Stimulated activated CD8-positive, alpha-beta memory T cell treated with anti-CD3 and anti-CD28 coated beads, Interleukin-12 subunit alpha, Interleukin-12 subunit beta, amount 100 ng/mL, for 1 hour (primary cell): ENCODE data around the gene PTTG1IP.

Experiments
- DNase-seq: peaks from one replicate; pipeline ENCODE4 v3.0.0-alpha.2; 2020; ENCODE audit warnings: low read depth

The PTTG1IP gene

DNA sequence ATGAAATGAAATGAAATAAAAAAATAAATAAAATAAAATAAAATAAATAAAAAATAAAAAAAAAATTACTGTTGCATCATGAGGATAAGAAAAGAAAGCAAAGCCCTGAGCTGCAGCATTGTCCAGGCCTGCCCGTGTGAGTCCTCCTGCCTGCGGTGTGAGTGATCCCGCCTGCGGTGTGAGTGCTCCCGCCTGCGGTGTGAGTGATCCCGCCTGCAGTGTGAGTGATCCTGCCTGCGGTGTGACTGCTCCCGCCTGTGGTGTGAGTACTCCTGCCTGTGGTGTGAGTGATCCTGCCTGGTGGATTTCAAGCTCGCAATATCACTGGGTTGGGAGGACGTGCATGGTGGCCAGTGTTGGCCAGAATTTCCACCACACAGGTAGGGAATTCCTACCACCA lies 22.4 kb upstream of the PTTG1IP start:
- DNase-seq: no peak

DNA sequence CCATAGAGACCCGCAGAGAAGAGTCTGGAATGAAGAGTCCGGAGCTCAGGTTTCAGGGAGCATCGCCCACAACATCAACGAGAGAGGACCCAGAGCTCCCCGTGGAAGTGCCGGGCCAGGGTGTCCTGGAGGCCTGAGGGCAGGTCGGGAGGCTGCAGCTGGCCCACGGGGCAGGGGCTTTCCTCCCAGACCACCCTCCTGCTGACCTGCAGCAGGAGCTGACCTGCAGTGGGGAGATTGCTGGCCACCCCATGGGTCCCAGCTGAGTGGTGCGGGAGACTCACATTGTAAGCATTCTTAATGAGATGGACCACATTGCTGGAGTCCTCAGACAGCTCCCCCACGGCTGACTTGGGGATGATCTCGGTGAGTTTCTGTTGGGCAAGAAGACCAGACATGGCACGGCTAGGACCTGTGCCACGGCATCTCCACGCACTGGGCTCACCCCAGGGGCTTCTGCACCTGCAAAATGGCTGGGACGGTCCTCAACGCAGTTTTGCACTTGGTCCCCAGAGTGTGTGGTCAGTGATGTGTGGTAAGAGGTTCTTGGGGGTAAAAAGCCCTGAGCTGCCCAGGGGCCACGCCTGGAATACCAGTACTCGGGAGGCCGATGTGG lies 21.3 kb upstream of the PTTG1IP start:
- DNase-seq: no peak

DNA sequence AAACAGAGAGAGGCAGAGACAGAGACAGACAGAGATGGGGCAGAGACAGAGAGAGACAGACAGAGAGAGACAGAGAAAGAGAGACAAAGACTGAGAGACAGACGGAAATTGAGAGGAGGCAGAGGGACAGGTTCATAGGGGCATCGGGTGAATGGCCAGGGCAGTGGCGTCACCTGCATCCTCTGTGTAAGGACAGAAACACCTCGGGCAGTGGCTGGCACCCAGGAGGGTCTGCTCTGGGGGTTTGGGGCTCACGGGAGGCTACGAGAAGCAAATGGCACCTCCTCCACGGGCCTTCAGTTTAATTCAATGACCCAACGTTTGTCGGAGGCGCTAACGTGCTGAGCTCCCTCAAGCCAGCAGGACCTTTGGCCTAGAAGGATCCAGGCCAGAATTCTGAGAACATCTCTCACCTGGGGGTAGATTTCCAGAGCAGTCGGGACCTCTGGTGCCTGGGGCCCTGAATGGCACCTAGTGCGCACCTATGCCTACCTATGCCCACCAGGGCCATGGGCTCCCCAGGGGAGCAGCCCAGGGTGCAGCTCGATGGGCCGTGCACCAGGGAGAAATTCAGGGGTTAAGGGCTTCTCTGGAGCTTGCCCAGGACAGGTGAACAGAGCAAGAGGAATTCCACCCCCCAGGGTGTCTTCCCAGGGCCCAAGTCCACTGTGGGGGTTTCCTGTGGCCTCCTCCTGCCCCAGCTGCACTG lies 20.6 kb upstream of the PTTG1IP start:
- DNase-seq: no peak

DNA sequence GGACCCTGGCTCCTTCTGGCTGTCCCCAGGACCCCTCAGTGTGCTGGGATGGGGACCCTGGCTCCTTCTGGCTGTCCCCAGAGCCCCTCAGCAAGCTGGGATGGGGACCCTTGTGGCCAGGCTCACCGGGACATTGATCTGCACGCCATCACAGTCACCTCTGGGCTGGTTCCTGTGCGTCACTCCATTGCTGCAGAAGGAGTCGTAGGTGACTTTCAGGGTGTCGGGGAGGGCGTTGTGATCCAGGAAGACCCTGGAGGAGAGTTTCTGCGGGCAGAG lies 19.7 kb upstream of the PTTG1IP start:
- DNase-seq: no peak

DNA sequence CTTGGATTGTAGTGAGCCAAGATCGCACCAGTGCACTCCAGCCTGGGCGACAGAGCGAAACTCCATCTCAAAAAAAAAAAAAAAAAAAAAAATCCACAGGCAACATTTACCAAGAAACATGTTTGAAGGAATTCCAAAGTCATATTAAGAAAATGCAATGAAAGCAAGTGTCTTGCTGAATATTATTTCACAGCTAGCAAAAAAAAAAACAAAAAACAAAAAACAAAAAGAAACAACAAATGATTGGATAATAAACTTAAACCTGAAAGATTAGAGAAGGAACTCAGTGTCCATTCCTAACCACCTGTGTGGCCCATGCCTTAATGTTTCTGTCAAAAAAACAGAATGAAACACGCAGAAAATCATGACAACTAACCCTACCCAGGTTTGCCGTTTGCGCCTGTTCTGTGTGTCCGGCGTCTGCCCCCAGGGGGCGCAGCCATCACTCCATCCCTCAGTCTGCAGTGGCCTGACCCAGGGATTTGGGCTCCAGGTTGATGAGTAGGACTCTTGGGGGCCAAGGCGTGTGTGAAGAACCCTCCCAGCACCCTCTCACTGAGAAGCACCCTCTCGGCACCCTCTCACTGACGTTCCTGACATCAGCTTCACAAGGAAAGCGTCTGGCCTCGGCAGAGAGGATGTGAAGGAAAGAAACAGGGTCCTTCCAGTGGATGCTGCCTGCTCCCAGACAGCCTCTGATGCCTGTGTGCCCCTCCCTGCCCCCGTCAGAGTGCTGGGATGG lies 19.2 kb upstream of the PTTG1IP start:
- peak; percentile 68 for DNase-seq

DNA sequence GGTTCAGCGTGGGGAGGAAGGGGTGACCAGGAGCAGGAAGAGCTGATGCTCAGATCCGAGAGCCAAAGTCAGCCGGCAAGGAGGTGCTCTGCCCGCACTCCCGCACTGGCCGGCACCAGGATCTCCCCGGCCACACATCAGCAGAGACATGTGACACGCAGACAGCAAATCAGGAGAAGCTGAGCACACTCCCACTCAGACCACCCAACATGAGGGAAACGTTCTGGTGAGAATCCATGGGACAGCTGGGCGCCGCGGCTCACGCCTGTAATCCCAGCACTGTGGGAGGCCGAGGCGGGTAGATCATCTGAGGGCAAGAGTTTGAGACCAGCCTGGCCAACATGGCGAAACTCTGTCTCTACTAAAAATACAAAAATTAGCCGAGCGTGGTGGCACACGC lies 18.6 kb upstream of the PTTG1IP start:
- no peak for DNase-seq

DNA sequence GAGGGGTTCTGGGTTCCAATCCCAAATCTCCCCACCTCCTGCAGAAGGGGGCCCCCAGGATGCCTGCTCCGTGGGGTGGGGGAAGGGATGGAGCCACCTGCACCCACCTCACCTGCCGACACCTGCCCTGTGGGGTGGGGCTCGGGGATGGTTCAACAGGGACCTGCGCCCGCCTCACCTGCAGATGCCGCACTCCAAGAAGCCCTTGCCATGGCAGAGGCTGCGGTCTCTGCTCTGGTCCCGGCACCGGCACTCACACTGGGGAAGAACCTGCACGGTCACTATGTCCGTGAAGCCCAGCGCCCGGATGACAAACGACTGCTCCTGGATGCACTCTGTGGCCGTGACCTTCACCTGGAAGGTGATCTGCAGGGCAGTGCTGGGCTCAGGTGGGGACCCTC lies 18.1 kb upstream of the PTTG1IP start:
- no peak for DNase-seq

DNA sequence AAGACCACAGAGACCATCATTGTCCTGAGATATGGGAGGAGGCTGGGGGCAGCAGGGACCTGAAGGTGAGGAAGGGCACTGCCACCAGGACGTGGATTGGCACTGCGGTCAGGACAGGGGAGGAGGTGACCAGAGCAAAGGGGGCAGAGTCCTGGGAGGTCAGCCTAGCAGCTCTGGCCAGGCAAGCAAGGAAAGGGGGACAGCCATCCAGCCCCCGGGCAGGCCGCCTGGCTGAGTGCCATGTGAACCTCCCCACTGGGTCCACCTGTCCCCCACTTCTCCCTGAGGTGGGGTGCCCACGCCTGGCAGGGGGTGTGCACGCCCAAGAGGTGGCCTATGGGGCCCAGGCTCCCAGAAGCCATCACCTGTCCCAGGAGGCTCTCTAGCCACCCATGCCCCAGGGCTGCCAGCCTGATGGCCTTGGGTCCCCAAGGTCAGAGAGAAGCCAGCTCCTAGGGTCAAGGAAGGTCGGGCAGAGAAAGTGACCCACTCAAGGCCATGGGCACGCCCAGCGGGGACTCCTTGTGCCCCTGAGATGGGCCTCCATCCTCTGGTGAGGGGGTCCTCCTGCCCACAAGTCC lies 17.6 kb upstream of the PTTG1IP start:
- no peak for DNase-seq

DNA sequence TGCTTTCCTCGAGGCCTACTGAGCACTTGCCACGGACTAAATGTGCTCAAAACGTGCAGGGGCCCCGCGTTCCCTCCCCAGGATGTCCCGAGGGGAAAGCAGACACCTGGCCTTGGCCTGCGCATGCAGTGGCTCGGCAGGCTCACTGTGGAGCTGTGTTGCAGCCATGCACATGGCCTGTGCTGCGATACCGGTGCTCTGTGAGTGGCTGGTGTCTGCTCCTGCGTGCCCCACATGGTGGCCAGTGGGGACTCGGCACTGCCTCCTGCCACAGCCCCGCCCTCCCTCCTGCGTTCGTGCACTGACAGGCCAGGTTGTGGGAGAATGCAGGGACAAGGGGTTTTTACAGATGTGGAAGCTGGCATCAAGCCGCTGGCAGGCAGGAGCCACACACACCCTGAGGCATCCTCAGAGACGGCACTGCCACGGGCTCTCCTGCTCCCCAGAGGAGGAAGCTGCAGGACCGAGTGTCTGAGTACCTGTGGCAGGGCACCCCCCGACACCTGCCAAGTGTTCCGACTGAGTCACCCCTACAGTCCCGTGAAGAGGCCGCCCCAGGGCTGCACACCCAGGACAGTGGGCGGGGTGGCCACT lies 16.9 kb upstream of the PTTG1IP start:
- no peak for DNase-seq

DNA sequence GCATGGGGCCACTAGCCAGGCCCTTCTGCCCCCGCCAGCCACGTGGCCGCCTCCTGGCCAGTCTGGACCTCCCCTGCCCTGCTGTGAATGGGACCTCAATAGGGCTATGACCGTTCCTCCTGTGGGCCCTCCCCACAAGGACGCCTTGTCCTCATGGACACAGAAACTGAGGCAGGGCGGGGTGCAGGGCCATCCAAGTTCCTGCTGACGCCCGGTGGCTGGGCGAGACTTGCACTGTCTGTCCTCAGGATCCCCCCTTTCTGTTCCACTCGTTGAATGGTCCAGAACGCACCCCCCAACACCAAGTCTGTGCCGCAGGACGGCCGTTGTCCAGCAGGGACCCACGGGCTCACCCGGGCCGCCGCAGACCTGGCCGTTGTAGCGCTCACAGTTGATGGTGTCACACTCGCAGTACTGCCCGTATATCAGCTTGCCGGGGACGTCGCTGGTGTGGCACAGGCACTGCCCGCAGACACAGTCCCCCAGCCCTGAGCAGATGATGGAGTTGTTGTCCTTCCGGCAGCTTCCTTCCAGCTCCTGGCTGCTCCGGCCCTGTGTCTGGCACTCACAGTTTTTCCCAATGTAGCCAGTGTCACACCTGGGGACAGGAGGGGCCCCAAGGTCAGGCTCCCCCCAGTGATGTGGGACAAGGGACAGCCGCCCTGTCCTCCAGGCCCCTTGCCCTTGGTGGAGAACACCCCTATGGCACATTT lies 16.3 kb upstream of the PTTG1IP start:
- no peak for DNase-seq

DNA sequence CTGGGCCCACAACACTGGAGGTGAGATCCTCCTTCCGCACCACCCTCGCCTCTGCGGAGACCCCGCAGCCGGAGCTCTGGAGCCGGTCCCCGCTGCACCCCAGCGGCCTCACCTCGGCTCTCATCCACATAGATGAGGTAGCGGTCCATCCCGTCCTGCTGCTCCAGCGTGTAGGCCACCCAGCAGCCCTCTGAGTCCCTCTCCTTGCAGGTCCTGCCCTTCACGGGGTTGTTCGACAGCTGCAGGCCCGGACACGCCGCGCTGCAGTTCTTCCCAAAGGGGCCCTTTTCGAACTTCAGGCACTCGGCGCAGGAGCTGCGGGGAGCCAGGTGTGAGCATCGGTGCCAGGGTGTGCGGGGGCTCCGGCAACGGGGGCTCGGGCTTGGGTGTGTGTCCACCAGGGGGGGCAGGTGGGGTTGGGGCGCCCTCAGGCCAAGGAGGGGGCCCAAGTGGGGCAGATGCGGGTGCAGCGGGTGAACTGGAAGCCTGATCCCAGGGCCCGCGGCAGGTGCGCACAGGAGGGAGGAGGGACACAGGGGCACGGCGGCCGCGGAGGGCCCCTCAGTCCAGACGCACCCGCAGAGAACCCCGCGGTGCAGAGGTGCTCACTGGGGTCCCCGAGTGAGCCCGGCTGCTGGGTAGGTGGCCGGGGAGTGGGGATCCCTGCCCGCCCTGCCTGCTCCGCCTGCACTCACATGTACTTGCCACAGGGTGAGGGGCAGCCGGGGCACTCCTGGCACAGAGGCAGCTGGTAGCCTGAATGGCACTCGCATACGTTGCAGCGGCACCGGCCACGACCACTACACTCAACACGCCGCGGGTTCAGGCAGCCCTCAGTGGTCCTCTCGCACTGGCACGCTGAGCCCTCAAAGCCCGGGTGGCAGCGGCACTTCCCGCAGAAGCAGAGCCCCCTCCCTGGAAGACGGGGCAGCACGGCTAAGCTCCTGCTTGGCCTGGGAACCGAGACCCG lies 15.4 kb upstream of the PTTG1IP start:
- DNase-seq: no peak

DNA sequence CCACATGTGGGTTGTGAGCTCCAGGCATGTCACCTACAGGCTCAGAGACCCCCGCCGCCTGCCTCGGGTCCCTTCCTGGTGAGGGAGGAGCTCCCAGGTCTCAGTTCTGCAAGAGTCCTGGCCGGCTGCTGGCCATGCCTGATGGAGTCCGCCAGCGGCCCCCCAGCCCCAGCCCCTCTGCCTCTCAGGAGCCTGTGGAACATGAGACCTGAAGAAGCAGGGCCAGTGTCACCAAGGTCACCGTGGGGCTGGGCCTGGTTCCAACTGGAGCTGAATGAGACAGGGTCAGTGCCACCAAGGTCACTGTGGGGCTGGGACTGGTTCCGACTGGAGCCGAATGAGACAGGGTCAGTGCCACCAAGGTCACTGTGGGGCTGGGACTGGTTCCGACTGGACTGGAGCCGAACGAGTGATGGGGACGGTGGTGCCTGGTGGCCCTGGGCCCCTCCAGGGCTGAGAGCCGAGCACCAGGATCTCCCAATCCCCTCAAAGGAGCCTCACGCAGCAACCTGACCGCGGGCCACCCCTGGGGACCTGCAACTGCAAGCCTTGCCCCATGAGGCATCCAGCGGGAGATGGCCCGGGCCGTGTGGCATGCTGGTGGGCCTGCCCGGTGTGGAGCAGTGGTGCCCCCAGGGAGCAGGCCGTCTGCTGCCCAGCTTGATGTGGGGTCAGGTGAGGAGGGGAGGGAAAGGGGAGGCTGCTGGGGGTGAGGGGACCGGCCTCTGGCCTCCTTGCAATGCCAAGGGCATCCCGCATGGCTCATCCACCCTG lies 14.5 kb upstream of the PTTG1IP start:
- no peak for DNase-seq

DNA sequence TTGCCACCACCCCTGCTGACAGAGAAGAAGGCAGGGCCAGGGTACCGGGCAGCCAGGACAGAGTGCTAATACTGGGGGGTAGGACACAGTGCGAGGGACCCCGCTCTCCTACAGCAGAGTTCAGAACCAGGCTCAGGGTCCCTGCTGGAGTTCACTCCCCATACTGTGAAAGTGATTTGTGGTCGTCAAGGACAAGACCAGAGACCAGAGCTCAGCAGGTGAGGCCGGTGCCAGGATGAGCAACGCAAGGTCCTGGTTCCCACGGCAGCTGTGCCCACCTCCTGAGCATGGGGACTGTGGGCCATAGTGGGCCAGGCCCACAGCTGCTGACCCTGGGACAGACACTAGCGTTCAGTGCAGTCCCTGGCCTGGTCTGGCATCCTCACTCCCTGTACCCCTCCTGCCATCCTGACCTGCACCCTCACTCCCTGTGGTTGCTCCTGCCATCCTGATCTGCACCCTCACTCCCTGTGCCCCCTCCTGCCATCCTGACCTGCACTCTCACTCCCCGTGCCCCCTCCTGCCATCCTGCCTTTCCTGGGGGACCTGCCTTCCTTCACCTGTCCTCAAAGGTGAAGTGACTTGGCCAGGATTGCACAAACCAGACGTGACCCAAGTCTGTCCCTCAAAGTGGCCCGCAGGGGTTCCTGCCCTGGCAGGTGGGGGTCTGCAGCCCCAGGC lies 13.8 kb upstream of the PTTG1IP start:
- no peak for DNase-seq

DNA sequence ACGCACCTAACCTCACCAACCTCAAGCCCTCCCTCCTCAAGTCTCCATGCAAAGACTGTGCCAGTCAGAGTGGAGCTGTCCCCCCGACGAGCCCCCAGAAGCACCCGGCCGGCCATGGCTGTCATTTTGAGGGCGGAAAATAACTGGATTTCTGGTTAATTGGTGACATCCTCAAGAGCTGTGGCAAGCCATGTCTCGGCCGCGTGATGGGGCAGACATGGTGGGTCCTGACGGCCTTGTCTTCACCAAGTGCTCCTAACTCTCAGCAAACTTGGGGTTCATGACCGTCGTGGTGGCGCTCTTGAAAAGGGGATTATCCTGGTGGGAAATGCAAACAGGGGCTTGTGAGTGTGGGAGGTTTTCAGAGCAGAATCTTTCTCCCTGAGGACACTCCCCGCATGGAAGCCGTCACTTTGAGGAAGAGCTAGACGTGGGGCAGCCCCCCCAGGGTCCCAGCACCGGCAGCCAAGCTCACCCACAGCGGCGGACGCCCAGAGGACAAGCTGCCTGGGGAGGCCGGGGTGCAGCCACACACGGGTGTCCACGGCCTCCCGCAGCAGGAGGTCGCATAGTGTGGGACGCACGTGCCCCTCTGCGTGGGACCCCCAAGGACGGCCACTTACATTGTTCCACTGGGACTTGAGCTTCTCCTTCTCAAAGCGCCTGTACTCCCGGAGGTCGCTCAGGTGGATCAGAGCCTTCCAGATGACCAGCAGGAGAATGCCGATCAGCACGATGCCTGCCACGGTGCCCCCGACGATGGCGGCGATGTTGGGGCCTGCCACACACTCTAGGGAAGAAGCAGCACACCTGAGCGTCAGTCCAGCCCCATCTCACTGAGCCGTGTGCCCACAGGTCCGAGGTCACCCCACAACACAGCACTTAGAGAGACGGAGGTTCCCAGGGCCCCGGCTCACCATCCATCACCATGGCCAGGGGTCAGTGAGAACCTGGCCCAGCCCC lies 12.9 kb upstream of the PTTG1IP start:
- no peak for DNase-seq

DNA sequence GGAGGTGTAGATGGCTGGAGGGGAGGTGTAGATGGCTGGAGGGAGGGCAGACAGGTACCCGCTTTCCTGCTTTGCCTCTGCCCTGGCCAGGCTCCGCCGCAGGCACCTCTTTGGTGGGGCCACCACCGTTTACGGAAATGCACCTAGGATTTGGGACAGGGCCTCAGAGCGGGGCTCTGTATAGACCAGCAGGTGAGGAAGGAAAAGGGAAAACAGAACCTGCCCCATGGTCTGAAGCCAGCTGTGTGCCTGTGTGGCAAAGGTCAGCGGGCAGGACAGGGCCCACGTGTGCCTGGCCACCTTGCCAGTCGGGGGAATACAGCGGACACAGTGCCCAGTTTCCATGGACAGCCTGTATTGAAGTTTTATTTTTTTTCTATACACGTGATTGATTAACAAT lies 12.1 kb upstream of the PTTG1IP start:
- no peak for DNase-seq

DNA sequence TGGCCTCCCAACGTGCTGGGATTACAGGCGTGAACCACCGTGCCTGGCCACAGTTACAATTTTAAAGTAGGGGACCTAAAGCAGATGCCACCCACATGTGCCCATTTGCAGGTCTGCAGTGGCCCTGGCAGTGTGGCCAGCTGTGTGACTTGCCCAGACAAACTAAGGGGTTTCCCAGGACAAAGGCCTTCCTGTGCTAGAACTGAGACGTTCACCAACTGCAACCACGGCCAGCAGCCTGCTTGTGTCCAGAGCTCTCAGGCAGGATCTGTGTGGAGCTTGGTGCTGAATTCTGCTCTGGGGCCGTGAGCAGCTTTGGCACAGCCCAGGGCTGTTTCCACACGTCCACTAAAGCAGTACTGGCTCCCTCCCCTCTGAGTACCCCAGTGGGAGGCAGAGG lies 10.6 kb upstream of the PTTG1IP start:
- no peak for DNase-seq

DNA sequence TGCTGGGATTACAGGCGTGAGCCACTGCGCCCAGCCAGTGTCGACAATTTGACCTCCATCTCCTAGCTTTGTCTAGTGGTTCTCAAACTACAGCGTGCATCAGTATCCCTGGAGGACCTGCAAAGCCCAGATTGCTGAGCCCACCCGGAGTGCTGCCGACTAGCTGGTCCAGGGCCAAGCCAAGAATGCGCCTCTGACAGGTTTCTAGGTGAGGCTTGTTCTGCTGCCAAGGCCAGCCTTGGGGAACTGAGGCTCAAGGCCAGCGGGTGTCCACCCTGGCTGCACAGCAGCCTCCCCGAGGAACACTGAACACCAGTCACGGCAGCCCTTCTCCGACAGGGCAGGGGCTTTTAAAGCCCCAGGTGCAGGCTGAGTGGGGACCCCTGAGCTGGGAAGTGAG lies 9.8 kb upstream of the PTTG1IP start:
- no peak for DNase-seq

DNA sequence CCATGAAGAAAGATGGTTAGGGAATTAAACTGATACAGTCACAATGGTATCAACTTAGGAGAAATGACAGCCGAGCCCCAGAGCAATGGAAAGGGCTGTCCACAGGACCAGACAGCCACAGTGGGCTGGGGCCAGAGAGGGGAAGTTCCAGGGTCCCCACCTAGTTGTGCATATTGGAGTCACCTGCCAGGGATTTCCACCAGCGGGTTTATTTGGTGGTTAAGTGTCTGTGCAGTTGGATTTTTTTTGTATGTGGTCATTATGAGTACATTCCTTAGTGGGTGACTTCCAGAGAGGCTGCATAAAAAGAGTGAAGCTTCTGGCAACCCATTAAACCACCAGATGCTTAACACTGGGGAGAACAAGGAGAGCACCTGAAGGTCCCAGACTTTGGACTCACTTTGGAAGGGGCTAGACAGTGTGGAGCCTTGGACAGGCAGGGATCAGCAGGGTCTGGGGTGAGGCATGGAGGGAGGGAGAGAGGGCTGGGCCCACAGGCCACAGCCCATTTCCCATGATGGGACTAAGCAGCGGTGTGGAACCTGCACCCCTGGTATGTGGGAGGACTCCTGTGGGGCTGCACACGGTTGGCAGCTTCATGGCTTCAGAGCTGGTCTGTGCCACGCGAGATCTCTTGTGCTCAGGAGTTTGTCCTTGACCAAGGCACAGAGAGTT lies 7.8 kb upstream of the PTTG1IP start:
- DNase-seq: no peak
